HepG2 (cell line): ENCODE data around the gene TUNAR. TPM values are rescaled to one million over a fixed set of nuclear protein-coding genes. Genes with fewer than 3 reads are reported as not detected.

Experiments used
- ATAC-seq: fragments of 200-7000 bp; cut with Tn5 transposase; 3 replicates; pipeline ENCODE4 v1.9.1; 2020; ENCODE audit warnings: mild to moderate bottlenecking, moderate library complexity
- BruUV-seq: library from RNA; stranded (reverse); fragments of 400-500 nt; replicated peaks from 2 replicates; lab custom pipeline; 2021; lab: Mats Ljungman, UMichigan
- CTCF ChIA-PET: fragments of 300-600 bp; formaldehyde crosslinking; extraction: SDS; loops from one replicate; lab custom pipeline; 2021; ENCODE audit warnings: low total read pairs, inconsistent platforms, low intra/inter-chr PET ratio; lab: Yijun Ruan, JAX
- POLR2A ChIA-PET: fragments of 350-600 bp; sonication (Branson Sonifier 250); formaldehyde crosslinking; loops from one replicate; lab custom pipeline; 2020; ENCODE audit warnings: antibody characterized with exemption, inconsistent platforms; lab: Yijun Ruan, JAX
- DNase-seq: peaks from one replicate; pipeline ENCODE4 v3.0.0-alpha.2; 2015; ENCODE audit warnings: low spot score
- FAIRE-seq: peaks from 3 replicates; lab custom pipeline; 2011; peaks lifted over from hg19 to GRCh38; lab: Jason Lieb, UNC
- H2AFZ ChIP-seq: one replicate; pipeline ENCODE4 v1.6.1; 2011; ENCODE audit warnings: low read length, inconsistent platforms
- H3K27ac ChIP-seq: fragments of 300-600 bp; 3 replicates; pipeline ENCODE4 v1.8.0; 2011; ENCODE audit warnings: mixed run types, mild to moderate bottlenecking, mixed read lengths, low read length, inconsistent platforms; ENCODE audit not compliant: insufficient read depth; ENCODE audit errors: extremely low read length
- H3K27me3 ChIP-seq, 2 experiments: fragments of 200-600 bp in 1 of 2; 2 replicates in 1 of 2; 3 replicates in 1 of 2; pipeline versions ENCODE4 v1.6.0 to v1.8.0; 2011; ENCODE audit warnings: low read length in 2 of 2, mild to moderate bottlenecking in 2 of 2, moderate library complexity in 2 of 2, inconsistent platforms in 1 of 2; ENCODE audit not compliant: insufficient read depth in 2 of 2, control insufficient read depth in 1 of 2
- H3K36me3 ChIP-seq, 2 experiments: fragments of 200-600 bp in 1 of 2; replicated peaks in 1 of 2; 2 replicates in 1 of 2; 3 replicates in 1 of 2; pipeline versions ENCODE4 v1.5.1 to v1.8.0; 2011; ENCODE audit warnings: low read length in 2 of 2, inconsistent platforms in 1 of 2; ENCODE audit not compliant: insufficient read depth in 2 of 2, control insufficient read depth in 1 of 2
- H3K4me1 ChIP-seq: 2 replicates; pipeline ENCODE4 v1.5.1; 2012; ENCODE audit warnings: low read length, inconsistent platforms; ENCODE audit not compliant: insufficient read depth
- H3K4me2 ChIP-seq: 2 replicates; pipeline ENCODE4 v1.6.0; 2011; ENCODE audit warnings: low read depth, low read length, inconsistent platforms
- H3K4me3 ChIP-seq, 3 experiments: fragments of 200-600 bp in 1 of 3; sonication (generic), shearing (Covaris generic) in 1 of 3; replicated peaks in 1 of 3; 2 replicates each; pipeline ENCODE4 v1.5.1; 2011 to 2016; ENCODE audit warnings: low read length in 3 of 3, inconsistent platforms in 2 of 3, low read depth in 2 of 3, mild to moderate bottlenecking in 2 of 3, control low read depth in 1 of 3, mixed read lengths in 1 of 3; ENCODE audit not compliant: insufficient read depth in 1 of 3
- H3K79me2 ChIP-seq: one replicate; pipeline ENCODE4 v1.6.1; 2011; ENCODE audit warnings: low read length, inconsistent platforms; ENCODE audit not compliant: insufficient read depth
- H3K9ac ChIP-seq: 2 replicates; pipeline ENCODE4 v1.6.0; 2011; ENCODE audit warnings: mild to moderate bottlenecking, low read depth, low read length, inconsistent platforms; ENCODE audit not compliant: insufficient read depth
- H3K9me3 ChIP-seq: 2 replicates; pipeline ENCODE4 v1.5.1; 2012; ENCODE audit warnings: mild to moderate bottlenecking, low read length
- H4K20me1 ChIP-seq: 2 replicates; pipeline ENCODE4 v1.6.0; 2011; ENCODE audit warnings: inconsistent platforms, mild to moderate bottlenecking, low read length, moderate library complexity; ENCODE audit not compliant: insufficient read depth
- HNF4A ChIP-seq: sonication (generic); formaldehyde crosslinking; IDR thresholded peaks from 2 replicates; pipeline ENCODE4 v1.4.0; 2020; ENCODE audit warnings: missing genetic modification reagents
- MIER2 ChIP-seq: IDR thresholded peaks from 2 replicates; pipeline ENCODE4 v1.6.1; 2016; ENCODE audit warnings: missing biosample characterization, missing genetic modification reagents
- RARA ChIP-seq: IDR thresholded peaks from 2 replicates; pipeline ENCODE4 v1.6.1; 2016; ENCODE audit warnings: missing genetic modification reagents, missing compliant biosample characterization
- SOX5 ChIP-seq: IDR thresholded peaks from 2 replicates; pipeline ENCODE4 v1.6.1; 2016; ENCODE audit warnings: borderline replicate concordance
- ZBTB3 ChIP-seq: sonication (generic); formaldehyde crosslinking; IDR thresholded peaks from 2 replicates; pipeline ENCODE4 v1.4.0; 2020; ENCODE audit warnings: low read depth, mild to moderate bottlenecking, moderate library complexity, missing genetic modification reagents, borderline replicate concordance
- ZNF317 ChIP-seq: sonication (generic); formaldehyde crosslinking; IDR thresholded peaks from 2 replicates; pipeline ENCODE4 v1.5.0; 2020; ENCODE audit warnings: mild to moderate bottlenecking, missing genetic modification reagents
- ZNF326 ChIP-seq: sonication (generic); formaldehyde crosslinking; IDR thresholded peaks from 2 replicates; pipeline ENCODE4 v1.4.0; 2020; ENCODE audit warnings: missing genetic modification reagents, borderline replicate concordance
- ZNF781 ChIP-seq: sonication (generic); formaldehyde crosslinking; IDR thresholded peaks from 2 replicates; pipeline ENCODE4 v1.5.1; 2020; ENCODE audit warnings: borderline replicate concordance, mild to moderate bottlenecking, missing genetic modification reagents; ENCODE audit errors: not compliant biosample characterization
- ZSCAN9 ChIP-seq: IDR thresholded peaks from 2 replicates; pipeline ENCODE4 v1.6.1; 2016; ENCODE audit warnings: borderline replicate concordance
- WGBS: methylation state at CpG from one replicate; pipeline ENCODE4 v1.1.6; 2017; ENCODE audit warnings: low lambda C conversion rate; 5-methylcytosine and 5-hydroxymethylcytosine counted together
- in situ Hi-C: cut with HindIII; loops from 2 replicates; pipeline ENCODE4 v1.10.0; 2017; ENCODE audit warnings: low pct_unique_long_range_greater_than_20kb; ENCODE audit not compliant: extremely low pct_ligation_motif_present
- intact Hi-C: fragments of 100-400 bp; cut with micrococcal nuclease; formaldehyde crosslinking; loops from one replicate; pipeline ENCODE4 v1.10.0; 2022; ENCODE audit not compliant: unreplicated experiment
- polyA plus RNA-seq, 8 experiments: library from polyadenylated mRNA; depleted of rRNA in 3 of 8; stranded (reverse) in 7 of 8; unstranded in 1 of 8; fragments of >200 nt; fragmentation: Illumina TruSeq in 4 of 8; extraction: Trizol in 4 of 8; gene quantifications; 2 replicates each; pipeline versions ENCODE4 v1.2.1 to v1.2.3, GENCODE V29; 2011 to 2016; ENCODE audit warnings: low read depth in 4 of 8, missing spikeins in 1 of 8, mixed read lengths in 1 of 8; ENCODE audit not compliant: insufficient read depth in 1 of 8
- total RNA-seq, 5 experiments: library from RNA; depleted of rRNA; stranded (reverse); fragments of >200 nt; fragmentation: Illumina TruSeq; extraction: Trizol; gene quantifications; 2 replicates each; pipeline ENCODE4 v1.2.3, GENCODE V29; 2016; ENCODE audit warnings: low read depth in 1 of 5
- TF ChIP-seq, protein P1 (sequence below), 2 experiments: IDR thresholded peaks; 2 replicates each; pipeline ENCODE4 v1.6.1; 2011 to 2012; ENCODE audit warnings: low read length in 2 of 2, borderline replicate concordance in 1 of 2, low read depth in 1 of 2, mild to moderate bottlenecking in 1 of 2, moderate library complexity in 1 of 2
- TF ChIP-seq, protein P2 (sequence below): IDR thresholded peaks from 2 replicates; pipeline ENCODE4 v1.6.1; 2016
- TF ChIP-seq, protein P3 (sequence below): IDR thresholded peaks from 2 replicates; pipeline ENCODE4 v1.6.1; 2016; ENCODE audit warnings: missing genetic modification reagents, missing compliant biosample characterization

TUNAR gene
- total and polyA plus RNA-seq, 2 of the 13 experiments (the other 11 are each of a cell fraction or from before 2014, with no cell fraction given) = not detected

DNA sequence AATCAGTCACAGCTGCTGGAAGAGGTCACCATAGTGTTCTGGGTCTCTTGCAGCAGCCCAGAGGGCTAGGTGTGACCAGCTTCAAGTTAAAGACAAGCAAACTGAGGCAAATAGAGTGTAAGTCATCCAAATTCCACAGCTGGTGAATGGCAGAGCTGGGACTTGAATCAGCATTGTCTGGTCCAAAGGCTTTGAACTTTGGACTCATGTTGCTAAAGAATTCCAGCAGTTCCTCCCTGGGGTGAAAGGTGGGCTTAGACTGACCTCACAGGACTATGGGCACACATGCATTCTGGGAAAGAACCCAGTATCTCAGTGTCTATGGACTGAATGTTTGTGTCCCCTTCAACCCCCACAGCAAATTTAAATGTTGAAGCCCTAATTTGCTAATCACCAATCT, 54.8 kb downstream of the TUNAR start:
- Histone ChIP-seq H3K79me2 (no peaks in the 10 kb centered on the region), H3K27me3 (no peaks in the 10 kb centered on the region; a peak in 1 of 5 replicates), H3K4me2 (no peak overlapping the region), H3K36me3 (no peaks in the 10 kb centered on the region), H3K4me3 (no peak overlapping the region), H4K20me1 (no peaks in the 10 kb centered on the region), H3K9ac (no peak overlapping the region), H3K4me1 (no peaks in the 10 kb centered on the region), H3K27ac (no peak overlapping the region), H3K9me3 (no peaks in the 10 kb centered on the region), H2AFZ (no peak overlapping the region)
- ChIA-PET POLR2A (no interaction called here), CTCF (no interaction called here)
- TF ChIP-seq ZNF326 (CRISPR knock-in tag) = no peak
- TF ChIP-seq ZNF781 = no peak
- peak; percentile 55 for TF ChIP-seq HNF4A (CRISPR knock-in tag)
- peak; percentile 35; the same call in 1 of the 2 replicates for TF ChIP-seq ZNF317 (CRISPR knock-in tag)
- FAIRE-seq = no peak
- DNase-seq = peak; percentile 2
- no peak for ATAC-seq
- intact Hi-C loops = no loop called here
- in situ Hi-C loops = no loop called here
- no TSS peak for BruUV-seq

DNA sequence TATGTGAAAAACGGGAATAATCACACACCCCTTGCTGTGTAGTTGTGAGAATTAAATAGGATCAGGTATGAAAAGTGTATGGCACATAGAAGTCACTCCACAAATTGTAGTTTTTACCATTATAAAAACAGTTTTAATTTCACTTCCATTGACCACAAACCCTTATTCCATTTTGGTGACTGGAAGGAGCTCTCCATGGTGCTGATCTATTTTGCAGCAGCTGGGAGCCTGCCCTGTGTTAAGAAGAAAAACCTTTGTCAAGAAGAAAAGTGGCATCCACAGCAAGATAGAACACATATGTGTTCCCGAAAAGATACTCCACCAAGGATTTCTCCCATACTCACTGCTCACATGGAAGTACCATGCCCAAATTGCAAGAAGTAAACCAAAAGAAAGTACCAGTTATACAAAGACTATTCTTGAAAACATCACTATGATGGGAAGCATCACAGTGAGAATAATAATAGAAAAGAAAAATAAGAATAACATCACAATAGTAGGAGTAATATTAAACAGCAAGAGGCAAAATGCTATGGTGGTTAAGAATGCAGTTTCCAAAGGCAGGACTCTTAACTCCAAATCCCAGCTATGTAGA, 58.7 kb downstream of the TUNAR start:
- CTCF ChIA-PET = no interaction called here
- WGBS = 0% methylated on average over 2 of the region's 2 CpGs
- no peak overlapping the region for H3K4me3 ChIP-seq
- POLR2A ChIA-PET = no interaction called here
- in situ Hi-C loops (no loop called here), intact Hi-C loops (no loop called here)
- no TSS peak for BruUV-seq
- no peak overlapping the region for H3K9ac ChIP-seq
- ATAC-seq = no peak
- peak; percentile 6 for DNase-seq
- no peaks in the 10 kb centered on the region for H3K4me1 ChIP-seq
- H2AFZ ChIP-seq = no peak overlapping the region
- no peaks in the 10 kb centered on the region for H3K36me3 ChIP-seq
- no peaks in the 10 kb centered on the region for H3K9me3 ChIP-seq
- no peaks in the 10 kb centered on the region for H3K79me2 ChIP-seq
- no peak for FAIRE-seq
- no peak overlapping the region for H3K4me2 ChIP-seq
- no peak overlapping the region for H3K27ac ChIP-seq
- no peaks in the 10 kb centered on the region for H3K27me3 ChIP-seq
- no peaks in the 10 kb centered on the region for H4K20me1 ChIP-seq
- TF ChIP-seq RARA (CRISPR knock-in tag) (peak; percentile 20; the same call in 1 of the 2 replicates), MIER2 (peak; percentile 95), SOX5 (CRISPR knock-in tag) (no peak), ZBTB3 (CRISPR knock-in tag) (no peak), ZSCAN9 (CRISPR knock-in tag) (peak; percentile 66; the same call in 1 of the 2 replicates)
- TF ChIP-seq, protein P1, sequence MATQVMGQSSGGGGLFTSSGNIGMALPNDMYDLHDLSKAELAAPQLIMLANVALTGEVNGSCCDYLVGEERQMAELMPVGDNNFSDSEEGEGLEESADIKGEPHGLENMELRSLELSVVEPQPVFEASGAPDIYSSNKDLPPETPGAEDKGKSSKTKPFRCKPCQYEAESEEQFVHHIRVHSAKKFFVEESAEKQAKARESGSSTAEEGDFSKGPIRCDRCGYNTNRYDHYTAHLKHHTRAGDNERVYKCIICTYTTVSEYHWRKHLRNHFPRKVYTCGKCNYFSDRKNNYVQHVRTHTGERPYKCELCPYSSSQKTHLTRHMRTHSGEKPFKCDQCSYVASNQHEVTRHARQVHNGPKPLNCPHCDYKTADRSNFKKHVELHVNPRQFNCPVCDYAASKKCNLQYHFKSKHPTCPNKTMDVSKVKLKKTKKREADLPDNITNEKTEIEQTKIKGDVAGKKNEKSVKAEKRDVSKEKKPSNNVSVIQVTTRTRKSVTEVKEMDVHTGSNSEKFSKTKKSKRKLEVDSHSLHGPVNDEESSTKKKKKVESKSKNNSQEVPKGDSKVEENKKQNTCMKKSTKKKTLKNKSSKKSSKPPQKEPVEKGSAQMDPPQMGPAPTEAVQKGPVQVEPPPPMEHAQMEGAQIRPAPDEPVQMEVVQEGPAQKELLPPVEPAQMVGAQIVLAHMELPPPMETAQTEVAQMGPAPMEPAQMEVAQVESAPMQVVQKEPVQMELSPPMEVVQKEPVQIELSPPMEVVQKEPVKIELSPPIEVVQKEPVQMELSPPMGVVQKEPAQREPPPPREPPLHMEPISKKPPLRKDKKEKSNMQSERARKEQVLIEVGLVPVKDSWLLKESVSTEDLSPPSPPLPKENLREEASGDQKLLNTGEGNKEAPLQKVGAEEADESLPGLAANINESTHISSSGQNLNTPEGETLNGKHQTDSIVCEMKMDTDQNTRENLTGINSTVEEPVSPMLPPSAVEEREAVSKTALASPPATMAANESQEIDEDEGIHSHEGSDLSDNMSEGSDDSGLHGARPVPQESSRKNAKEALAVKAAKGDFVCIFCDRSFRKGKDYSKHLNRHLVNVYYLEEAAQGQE (IDR thresholded peaks at IDR 0.05; ENCODE audit: borderline replicate concordance in 1 of 2, low read depth in 1 of 2, low read length in 2 of 2) = peak; percentile 64 to 96
- TF ChIP-seq, protein P2, sequence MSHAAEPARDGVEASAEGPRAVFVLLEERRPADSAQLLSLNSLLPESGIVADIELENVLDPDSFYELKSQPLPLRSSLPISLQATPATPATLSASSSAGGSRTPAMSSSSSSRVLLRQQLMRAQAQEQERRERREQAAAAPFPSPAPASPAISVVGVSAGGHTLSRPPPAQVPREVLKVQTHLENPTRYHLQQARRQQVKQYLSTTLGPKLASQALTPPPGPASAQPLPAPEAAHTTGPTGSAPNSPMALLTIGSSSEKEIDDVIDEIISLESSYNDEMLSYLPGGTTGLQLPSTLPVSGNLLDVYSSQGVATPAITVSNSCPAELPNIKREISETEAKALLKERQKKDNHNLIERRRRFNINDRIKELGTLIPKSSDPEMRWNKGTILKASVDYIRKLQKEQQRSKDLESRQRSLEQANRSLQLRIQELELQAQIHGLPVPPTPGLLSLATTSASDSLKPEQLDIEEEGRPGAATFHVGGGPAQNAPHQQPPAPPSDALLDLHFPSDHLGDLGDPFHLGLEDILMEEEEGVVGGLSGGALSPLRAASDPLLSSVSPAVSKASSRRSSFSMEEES (CRISPR knock-in tag) = peak; percentile 40; the same call in 1 of the 2 replicates
- TF ChIP-seq, protein P3, sequence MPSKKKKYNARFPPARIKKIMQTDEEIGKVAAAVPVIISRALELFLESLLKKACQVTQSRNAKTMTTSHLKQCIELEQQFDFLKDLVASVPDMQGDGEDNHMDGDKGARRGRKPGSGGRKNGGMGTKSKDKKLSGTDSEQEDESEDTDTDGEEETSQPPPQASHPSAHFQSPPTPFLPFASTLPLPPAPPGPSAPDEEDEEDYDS (CRISPR knock-in tag) = no peak
